ENCODE results near the gene MRPL33. TPM values are rescaled to one million over a fixed set of nuclear protein-coding genes. Genes with fewer than 3 reads are reported as not detected.

Gene MRPL33
- polyA plus RNA-seq, 1 of the 3 experiments (the other 2 are of a cell fraction): 132 TPM

DNA sequence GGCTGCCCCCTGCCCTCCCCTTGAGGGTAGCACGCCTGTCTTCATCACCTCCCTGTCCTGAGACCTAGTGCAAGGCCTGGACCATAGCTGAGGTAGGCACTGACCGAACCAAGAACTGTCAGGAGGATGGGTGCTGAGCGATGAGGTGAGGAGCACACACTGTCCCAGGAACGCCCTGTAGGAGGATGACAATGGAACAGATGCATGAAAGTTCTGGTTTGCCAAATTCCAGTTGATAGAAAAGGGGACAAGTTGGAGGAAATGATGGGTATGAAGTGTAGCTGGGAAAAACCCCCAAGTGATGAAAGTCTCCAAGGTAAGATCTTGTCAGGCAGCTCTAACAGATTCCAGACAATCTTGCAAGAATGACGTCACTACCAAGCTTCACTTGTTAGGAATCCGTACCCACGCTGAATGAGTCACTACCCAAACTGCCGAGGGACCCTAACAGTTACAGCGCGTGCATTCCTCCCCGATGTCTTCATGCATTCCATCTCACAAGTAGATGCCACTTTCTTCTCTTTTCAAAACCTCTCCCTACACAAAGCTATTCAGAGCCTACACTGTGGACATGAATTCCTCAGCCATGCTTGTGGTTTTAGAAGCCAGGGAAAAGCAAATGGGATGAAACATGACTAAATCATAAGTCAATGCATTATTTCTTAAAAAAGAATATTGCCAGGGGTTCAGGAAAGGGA, 27.6 kb downstream of the MRPL33 start:
- Histone ChIP-seq H3K36me3 (replicated peaks in 1 of 2; ENCODE audit: control insufficient read depth in 1 of 2, insufficient read depth in 2 of 2, low read length in 1 of 2) (no peaks in the 10 kb centered on the region), H3K9ac (peak overlapping the region; percentile 71), H4K20me1 (ENCODE audit: insufficient read depth) (no peaks in the 10 kb centered on the region), H3K4me3 (ENCODE audit: low read depth in 2 of 2, low read length in 1 of 2) (0 out of 4 replicates have a peak overlapping the region, but pooled peaks of 1 of the 2 experiments have one; percentile 0), H3F3A (replicated peaks; ENCODE audit: insufficient read depth) (peaks cover 28% of the 10 kb centered on the region), H3K27me3 (ENCODE audit: insufficient read depth) (no peaks in the 10 kb centered on the region), H2AFZ (ENCODE audit: low read depth) (no peak overlapping the region), H3K9me2 (no peaks in the 10 kb centered on the region), H3K4me1 (ENCODE audit: control insufficient read depth in 1 of 2, insufficient read depth in 2 of 2, low read depth in 1 of 2, low read length in 1 of 2) (peaks cover 0 to 49% of the 10 kb centered on the region in 2 experiments; a peak in 3 of 4 replicates), H3K4me2 (peak overlapping the region; percentile 55), H3K79me2 (ENCODE audit: insufficient read depth) (no peaks in the 10 kb centered on the region), H3K9me3 (no peaks in the 10 kb centered on the region), H3K27ac (ENCODE audit: low read depth in 2 of 2, low read length in 1 of 2) (peak overlapping the region; percentile 65 to 98; a peak in 3 of 4 replicates)
- ChIA-PET POLR2A (no interaction called here), CTCF (interaction anchor here (0.9 to 1.8 kb wide), 2 partner anchors 8 to 96 kb away, joined by 3 to 7 read pairs; no protein-coding TSS in a partner anchor)
- 24% methylated on average over 11 of the region's 11 CpGs for WGBS (ENCODE audit: low lambda C conversion rate)
- no peak for DNase-seq
- TF ChIP-seq TAF1 (IDR thresholded peaks at IDR 0.05; ENCODE audit: borderline replicate concordance, low read depth, low read length): peak; percentile 37; the same call in 1 of the 2 replicates
- peak; percentile 96 for TF ChIP-seq NFIC (IDR thresholded peaks at IDR 0.05; ENCODE audit: borderline replicate concordance)
- peak; percentile 100 for TF ChIP-seq TEAD4 (IDR thresholded peaks at IDR 0.05; ENCODE audit: borderline replicate concordance, insufficient read depth)
- TF ChIP-seq, protein P1, sequence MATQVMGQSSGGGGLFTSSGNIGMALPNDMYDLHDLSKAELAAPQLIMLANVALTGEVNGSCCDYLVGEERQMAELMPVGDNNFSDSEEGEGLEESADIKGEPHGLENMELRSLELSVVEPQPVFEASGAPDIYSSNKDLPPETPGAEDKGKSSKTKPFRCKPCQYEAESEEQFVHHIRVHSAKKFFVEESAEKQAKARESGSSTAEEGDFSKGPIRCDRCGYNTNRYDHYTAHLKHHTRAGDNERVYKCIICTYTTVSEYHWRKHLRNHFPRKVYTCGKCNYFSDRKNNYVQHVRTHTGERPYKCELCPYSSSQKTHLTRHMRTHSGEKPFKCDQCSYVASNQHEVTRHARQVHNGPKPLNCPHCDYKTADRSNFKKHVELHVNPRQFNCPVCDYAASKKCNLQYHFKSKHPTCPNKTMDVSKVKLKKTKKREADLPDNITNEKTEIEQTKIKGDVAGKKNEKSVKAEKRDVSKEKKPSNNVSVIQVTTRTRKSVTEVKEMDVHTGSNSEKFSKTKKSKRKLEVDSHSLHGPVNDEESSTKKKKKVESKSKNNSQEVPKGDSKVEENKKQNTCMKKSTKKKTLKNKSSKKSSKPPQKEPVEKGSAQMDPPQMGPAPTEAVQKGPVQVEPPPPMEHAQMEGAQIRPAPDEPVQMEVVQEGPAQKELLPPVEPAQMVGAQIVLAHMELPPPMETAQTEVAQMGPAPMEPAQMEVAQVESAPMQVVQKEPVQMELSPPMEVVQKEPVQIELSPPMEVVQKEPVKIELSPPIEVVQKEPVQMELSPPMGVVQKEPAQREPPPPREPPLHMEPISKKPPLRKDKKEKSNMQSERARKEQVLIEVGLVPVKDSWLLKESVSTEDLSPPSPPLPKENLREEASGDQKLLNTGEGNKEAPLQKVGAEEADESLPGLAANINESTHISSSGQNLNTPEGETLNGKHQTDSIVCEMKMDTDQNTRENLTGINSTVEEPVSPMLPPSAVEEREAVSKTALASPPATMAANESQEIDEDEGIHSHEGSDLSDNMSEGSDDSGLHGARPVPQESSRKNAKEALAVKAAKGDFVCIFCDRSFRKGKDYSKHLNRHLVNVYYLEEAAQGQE (IDR thresholded peaks at IDR 0.05; ENCODE audit: low read depth, low read length): peak; percentile 60
- no peak for TF ChIP-seq GABPA (IDR thresholded peaks at IDR 0.05; ENCODE audit: low read depth)
- TF ChIP-seq YY1 (IDR thresholded peaks at IDR 0.05; ENCODE audit: low read depth): peak; percentile 76
- peak; percentile 94 for TF ChIP-seq SIN3A (IDR thresholded peaks at IDR 0.05; ENCODE audit: borderline replicate concordance, low read depth, low read length)
- TF ChIP-seq, protein P2, sequence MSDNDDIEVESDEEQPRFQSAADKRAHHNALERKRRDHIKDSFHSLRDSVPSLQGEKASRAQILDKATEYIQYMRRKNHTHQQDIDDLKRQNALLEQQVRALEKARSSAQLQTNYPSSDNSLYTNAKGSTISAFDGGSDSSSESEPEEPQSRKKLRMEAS (IDR thresholded peaks at IDR 0.05; ENCODE audit: low read depth): peak; percentile 87
- TF ChIP-seq EZH2phosphoT487 (IDR thresholded peaks at IDR 0.05; ENCODE audit: borderline replicate concordance, low read depth): no peak
- no peak for TF ChIP-seq FOXJ3 (CRISPR knock-in tag; IDR thresholded peaks at IDR 0.05)
- TF ChIP-seq RCOR1 (IDR thresholded peaks at IDR 0.05; ENCODE audit: low read length): no peak
- TF ChIP-seq RFX5 (IDR thresholded peaks at IDR 0.05; ENCODE audit: low read length): no peak
- TF ChIP-seq POLR2AphosphoS5 (IDR thresholded peaks at IDR 0.05; ENCODE audit: low read depth, low read length): peak; percentile 92; the same call in 1 of the 2 replicates
- TF ChIP-seq, protein P3, sequence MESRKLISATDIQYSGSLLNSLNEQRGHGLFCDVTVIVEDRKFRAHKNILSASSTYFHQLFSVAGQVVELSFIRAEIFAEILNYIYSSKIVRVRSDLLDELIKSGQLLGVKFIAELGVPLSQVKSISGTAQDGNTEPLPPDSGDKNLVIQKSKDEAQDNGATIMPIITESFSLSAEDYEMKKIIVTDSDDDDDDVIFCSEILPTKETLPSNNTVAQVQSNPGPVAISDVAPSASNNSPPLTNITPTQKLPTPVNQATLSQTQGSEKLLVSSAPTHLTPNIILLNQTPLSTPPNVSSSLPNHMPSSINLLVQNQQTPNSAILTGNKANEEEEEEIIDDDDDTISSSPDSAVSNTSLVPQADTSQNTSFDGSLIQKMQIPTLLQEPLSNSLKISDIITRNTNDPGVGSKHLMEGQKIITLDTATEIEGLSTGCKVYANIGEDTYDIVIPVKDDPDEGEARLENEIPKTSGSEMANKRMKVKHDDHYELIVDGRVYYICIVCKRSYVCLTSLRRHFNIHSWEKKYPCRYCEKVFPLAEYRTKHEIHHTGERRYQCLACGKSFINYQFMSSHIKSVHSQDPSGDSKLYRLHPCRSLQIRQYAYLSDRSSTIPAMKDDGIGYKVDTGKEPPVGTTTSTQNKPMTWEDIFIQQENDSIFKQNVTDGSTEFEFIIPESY (IDR thresholded peaks at IDR 0.05; ENCODE audit: borderline replicate concordance, low read depth): peak; percentile 92
- TF ChIP-seq, protein P4, sequence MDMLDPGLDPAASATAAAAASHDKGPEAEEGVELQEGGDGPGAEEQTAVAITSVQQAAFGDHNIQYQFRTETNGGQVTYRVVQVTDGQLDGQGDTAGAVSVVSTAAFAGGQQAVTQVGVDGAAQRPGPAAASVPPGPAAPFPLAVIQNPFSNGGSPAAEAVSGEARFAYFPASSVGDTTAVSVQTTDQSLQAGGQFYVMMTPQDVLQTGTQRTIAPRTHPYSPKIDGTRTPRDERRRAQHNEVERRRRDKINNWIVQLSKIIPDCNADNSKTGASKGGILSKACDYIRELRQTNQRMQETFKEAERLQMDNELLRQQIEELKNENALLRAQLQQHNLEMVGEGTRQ (IDR thresholded peaks at IDR 0.05; ENCODE audit: borderline replicate concordance, low read depth, low read length): no peak
- TF ChIP-seq, protein P5, sequence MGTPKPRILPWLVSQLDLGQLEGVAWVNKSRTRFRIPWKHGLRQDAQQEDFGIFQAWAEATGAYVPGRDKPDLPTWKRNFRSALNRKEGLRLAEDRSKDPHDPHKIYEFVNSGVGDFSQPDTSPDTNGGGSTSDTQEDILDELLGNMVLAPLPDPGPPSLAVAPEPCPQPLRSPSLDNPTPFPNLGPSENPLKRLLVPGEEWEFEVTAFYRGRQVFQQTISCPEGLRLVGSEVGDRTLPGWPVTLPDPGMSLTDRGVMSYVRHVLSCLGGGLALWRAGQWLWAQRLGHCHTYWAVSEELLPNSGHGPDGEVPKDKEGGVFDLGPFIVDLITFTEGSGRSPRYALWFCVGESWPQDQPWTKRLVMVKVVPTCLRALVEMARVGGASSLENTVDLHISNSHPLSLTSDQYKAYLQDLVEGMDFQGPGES (IDR thresholded peaks at IDR 0.05; ENCODE audit: low read depth, low read length): no peak
- peak; percentile 96 for TF ChIP-seq RXRA (IDR thresholded peaks at IDR 0.05; ENCODE audit: borderline replicate concordance, low read depth)
- peak; percentile 63 to 100 for TF ChIP-seq EP300 (IDR thresholded peaks at IDR 0.05; ENCODE audit: borderline replicate concordance in 1 of 2, low read depth in 1 of 2, low read length in 1 of 2)
- TF ChIP-seq MEF2A (IDR thresholded peaks at IDR 0.05; ENCODE audit: borderline replicate concordance, low read depth): peak; percentile 95
- TF ChIP-seq MXI1 (IDR thresholded peaks at IDR 0.05; ENCODE audit: low read depth, low read length): no peak
- TF ChIP-seq, protein P6, sequence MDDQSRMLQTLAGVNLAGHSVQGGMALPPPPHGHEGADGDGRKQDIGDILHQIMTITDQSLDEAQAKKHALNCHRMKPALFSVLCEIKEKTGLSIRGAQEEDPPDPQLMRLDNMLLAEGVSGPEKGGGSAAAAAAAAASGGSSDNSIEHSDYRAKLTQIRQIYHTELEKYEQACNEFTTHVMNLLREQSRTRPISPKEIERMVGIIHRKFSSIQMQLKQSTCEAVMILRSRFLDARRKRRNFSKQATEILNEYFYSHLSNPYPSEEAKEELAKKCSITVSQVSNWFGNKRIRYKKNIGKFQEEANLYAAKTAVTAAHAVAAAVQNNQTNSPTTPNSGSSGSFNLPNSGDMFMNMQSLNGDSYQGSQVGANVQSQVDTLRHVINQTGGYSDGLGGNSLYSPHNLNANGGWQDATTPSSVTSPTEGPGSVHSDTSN (IDR thresholded peaks at IDR 0.05): peak; percentile 97
- TF ChIP-seq FOXM1 (IDR thresholded peaks at IDR 0.05; ENCODE audit: low read depth): peak; percentile 99
- TF ChIP-seq ELF1 (IDR thresholded peaks at IDR 0.05): no peak; the same call in 1 of the 2 replicates
- TF ChIP-seq JUND (IDR thresholded peaks at IDR 0.05): peak; percentile 100
- peak; percentile 99 for TF ChIP-seq TCF12 (IDR thresholded peaks at IDR 0.05)

All from SK-N-SH (cell line).